ENCODE results near the gene ERN1.

The ERN1 gene

GRCh38 chr17:64110379-64111152 is 19.4 kb downstream of the ERN1 start:
- DNase-seq (ENCODE audit: low spot score) = no peak

DNA sequence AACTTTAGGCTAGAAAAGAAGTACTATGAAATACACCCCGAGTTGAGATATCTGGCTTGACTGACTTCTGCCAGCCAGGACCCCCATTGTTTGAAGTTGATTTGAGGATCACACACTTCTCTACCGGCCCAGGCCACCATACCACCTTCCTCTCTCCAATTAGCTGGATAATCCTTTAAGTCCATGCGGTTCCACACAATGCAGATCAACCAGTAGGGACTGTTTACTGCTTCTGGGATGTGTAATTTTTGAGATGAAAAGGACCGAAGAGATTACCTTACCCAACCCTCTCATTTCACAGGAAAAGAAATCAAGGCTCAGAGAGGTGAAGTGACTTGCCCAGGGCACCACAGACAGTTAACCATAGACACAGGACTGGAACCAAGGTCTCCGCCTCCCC is 20.5 kb downstream of the ERN1 start:
- no peak for DNase-seq (ENCODE audit: low spot score)

DNA sequence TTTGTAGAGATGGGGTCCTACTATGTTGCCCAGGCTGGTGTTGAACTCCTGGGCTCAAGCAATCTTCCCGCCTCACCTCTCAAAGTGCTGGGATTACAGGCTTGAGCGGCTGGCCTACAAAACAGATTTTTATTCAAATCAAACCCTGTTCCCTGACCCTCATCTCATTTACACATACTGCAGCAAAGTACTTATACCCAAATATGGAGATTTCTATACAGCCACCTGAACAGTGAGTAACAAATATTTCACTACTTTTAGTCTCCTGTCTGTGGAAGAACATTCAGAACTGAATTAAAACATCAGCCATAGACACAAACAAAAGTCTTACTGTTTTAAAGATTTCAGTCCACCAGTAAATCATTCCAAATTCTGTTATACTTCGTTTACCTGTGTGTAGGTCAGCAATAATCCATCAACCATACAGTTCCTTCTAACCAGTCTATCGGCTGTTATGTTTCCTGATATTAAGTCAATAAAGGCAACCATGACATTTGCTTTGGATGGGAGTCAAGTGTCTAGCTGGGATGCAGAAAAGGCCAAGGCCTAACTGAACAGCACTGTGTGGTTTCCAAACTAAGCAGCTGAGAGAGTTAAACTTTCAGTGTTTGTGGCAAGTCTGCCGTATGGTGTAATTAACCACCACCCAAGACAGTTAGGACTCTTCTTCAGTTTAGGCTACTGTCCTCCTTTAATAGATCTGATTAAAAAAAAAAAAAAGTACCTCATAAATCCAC is 22.3 kb downstream of the ERN1 start:
- no peak for DNase-seq (ENCODE audit: low spot score)

- DNase-seq (ENCODE audit: low spot score) = no peak
Observed at GRCh38 chr17:64106918-64107317, 23.0 kb downstream of the ERN1 start.

GRCh38 chr17:64103391-64104364 is 26.3 kb downstream of the ERN1 start:
- no peak for DNase-seq (ENCODE audit: low spot score)

DNA sequence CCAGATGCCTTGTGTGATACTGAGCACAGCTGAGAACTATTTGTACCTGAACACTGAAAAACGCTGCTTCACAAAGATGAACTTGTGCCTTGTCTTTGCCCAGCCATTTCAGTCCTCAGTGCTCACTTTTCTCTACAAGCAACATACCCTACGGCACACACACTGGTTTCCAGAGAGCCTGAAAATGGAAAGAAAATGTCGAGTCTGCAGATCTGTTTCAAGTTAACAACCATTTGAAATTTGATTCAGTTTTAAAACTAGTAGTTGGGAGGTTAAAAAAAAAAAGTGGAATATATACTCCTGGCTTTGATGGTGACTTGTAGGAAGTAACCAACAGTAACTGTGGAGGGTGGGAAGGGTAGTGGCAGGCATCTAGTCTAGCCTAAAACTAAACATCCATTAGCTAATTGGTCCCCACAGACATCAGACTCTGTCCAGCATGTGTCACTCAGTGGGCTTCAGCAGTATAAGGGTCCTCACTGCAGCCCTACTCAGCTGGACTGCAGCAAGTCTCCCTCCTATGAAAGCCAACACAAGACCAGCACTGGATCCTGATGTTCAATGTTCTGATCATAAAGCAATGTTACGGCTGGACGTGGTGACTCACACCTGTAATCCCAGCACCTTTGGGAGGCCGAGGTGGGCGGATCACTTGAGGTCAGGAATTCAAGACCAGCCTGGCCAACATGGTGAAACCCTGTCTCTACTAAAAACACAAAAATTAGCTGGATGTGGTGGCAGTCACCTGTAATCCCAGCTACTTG is 27.1 kb downstream of the ERN1 start:
- DNase-seq (ENCODE audit: low spot score) = no peak

- no peak for DNase-seq (ENCODE audit: low spot score)
Observed at GRCh38 chr17:64099543-64099942, 30.4 kb downstream of the ERN1 start.

GRCh38 chr17:64097196-64097936 is 32.6 kb downstream of the ERN1 start:
- no peak for DNase-seq (ENCODE audit: low spot score)

GRCh38 chr17:64096037-64096436 is 33.9 kb downstream of the ERN1 start:
- no peak for DNase-seq (ENCODE audit: low spot score)

DNA sequence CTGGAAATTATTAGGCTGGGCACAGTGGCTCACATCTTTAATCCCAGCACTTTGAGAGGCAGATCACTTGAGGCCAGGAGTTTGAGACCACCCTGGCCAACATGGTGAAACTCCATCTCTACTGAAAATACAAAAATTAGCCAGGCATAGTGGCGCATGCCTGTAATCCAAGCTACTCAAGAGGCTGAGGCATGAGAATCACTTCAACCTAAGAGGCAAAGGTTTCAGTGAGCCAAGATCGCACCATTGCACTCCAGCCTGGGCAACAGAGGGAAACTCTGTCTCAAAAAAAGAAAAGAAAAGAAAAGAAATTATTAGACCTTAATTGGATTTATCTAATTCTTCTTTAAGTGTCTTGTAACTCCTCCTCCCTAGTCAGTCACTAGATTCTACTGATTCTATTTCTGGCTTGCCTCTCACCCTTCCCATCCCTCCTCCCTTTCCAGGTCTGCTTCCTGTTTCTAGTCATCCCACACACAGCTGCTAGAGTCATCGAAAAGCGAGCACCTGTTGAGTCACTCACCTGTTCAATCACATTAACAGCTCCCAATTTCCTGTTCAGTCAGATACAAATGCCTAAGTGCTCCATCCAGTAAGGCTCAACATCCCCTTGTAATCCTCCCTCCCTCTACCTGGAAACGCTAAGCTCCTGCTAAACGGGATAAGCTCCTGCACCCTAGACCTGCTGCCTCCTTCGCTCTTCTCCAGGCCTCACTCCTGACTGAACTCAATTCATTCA is 34.6 kb downstream of the ERN1 start:
- DNase-seq (ENCODE audit: low spot score) = no peak

- no peak for DNase-seq (ENCODE audit: low spot score)
Observed at GRCh38 chr17:64094412-64094811, 35.5 kb downstream of the ERN1 start.

DNA sequence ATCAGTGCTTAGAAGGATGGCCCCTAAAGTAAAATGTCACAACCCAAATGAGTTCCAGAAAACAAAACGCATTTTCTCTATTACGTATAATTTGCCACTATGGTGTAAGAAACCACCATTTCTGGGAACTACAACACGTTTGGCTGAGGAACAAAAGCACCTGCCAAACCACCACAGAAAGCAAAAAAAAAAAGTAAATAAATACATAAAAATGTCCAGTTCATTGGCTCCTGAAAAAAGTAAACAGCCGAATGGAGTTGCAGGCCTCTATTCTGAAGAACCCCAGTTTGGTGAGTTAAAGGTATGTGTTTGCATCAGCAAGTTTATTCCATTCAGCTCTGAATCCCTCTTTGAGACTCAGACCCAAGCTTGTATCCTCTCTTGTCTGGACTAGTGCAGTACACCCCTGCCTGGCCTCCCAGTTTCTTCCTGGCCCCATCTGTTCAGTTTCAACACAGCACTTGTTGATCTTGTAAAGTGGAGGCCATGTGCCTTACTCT is 36.9 kb downstream of the ERN1 start:
- no peak for DNase-seq (ENCODE audit: low spot score)

DNA sequence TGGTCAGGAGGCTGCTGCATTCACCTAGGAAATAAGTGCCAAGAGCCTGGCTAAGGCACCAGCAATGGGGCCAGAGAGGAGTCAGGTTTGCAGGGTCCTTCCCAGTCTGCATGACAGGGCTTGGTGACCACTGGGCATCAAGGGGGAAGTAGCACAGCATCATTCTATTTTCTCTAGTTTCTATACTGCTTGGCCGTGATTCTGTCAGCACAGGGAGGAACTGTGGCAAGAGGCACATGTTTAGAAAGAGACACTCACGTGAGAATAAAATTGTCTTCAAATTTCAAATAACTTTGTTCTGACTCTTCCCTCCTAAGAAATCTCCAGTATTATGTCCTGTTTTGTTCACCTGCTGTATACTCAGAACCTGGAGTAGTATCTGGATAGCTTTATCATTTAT is 37.8 kb downstream of the ERN1 start:
- no peak for DNase-seq (ENCODE audit: low spot score)

- no peak for DNase-seq (ENCODE audit: low spot score)
Observed at GRCh38 chr17:64091571-64091970, 38.4 kb downstream of the ERN1 start.

DNA sequence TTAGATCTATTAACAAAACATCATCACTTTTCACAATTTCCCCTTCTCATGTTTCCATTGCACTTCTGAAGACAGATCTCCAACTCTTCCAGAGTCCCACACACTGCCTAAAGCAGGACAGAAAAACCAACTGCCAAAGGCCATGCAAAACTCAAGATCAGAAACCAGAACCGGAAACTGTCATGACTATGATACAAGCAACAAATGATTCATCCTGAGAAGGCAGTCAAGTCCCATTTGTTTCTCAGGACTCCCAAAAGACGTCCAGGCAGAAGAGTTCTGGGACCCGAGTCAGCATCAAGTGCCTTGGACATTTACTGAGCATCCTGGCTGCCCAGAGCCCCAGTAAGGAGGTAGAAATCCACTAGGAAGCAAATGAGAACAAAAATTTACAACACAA is 38.8 kb downstream of the ERN1 start:
- no peak for DNase-seq (ENCODE audit: low spot score)

GRCh38 chr17:64090144-64090543 is 39.8 kb downstream of the ERN1 start:
- DNase-seq (ENCODE audit: low spot score) = no peak

- DNase-seq (ENCODE audit: low spot score) = no peak
Observed at GRCh38 chr17:64087252-64088005, 42.5 kb downstream of the ERN1 start.

DNA sequence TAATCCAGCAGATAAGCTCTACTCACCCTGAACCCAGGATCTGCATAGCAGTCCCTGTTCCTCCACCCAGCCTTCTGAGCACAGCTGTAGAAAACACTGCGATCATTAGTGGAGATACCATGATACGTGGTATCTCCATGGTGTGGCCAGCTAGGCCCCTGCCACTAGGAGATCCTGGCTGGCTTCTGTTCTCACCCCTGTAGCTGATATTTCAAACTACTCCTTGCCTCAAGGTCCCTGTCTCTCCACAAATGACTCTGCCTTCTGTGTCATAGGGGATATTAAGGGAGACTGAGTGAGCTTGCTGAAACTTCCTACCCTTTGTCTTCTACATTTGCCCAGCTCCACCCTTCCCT is 44.3 kb downstream of the ERN1 start:
- no peak for DNase-seq (ENCODE audit: low spot score)

DNA sequence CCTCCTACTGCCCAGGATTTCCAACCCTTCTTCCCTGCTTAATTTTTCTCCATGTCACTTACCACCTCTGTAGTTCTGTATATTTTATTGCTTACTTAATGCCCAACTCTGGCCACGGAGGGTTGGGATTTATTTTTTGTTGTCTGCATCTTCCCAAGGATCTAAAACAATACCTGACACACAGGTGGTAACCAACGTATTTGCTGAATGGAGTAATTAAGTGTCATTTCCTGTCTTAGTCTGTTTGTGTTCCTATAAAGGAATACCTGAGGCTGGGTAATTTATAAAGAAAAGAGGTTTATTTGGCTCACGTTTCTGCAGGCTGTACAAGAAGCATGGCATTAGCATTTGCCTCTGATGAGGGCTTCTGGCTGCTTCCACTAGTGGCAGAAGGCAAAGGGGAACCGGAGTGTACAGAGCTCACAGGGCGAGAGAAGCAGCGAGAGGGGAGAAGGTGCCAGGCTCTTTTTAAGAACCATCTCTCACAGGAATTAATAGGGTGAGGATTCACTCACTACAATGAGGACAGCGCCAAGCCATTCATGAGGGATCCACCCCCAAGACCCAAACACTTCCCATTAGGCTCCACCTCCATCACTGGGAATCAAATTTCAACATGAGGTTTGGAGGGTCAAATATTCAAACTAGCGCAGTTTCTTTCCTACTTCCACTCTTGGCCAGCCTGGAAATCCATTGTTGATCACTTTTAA is 44.8 kb downstream of the ERN1 start:
- DNase-seq (ENCODE audit: low spot score) = no peak

Data from HuH-7.5 (cell line).